ENCODE results near the gene RNASE7.

GRCh38 chr14:21068521-21069387 is 26.6 kb downstream of the RNASE7 start:
- TF ChIP-seq CTCF (IDR thresholded peaks at IDR 0.05) (peak in 1 of 2 donors; percentile 38), POLR2A (IDR thresholded peaks at IDR 0.05) (no peak)

Measured in suprapubic skin (tissue), 3 donors.